AG04450 (cell line): ENCODE data around the gene ABCG1. TPM values are rescaled to one million over a fixed set of nuclear protein-coding genes. Genes with fewer than 3 reads are reported as not detected.

Source experiments
- CTCF ChIA-PET: fragments of 300-600, 350-600 bp; formaldehyde crosslinking; extraction: SDS; loops from one replicate; lab custom pipeline; 2022; ENCODE audit warnings: antibody characterized with exemption, inconsistent platforms; lab: Charles Lee
- POLR2A ChIA-PET: fragments of 350-600 bp; formaldehyde crosslinking; extraction: SDS; loops from one replicate; lab custom pipeline; 2021; ENCODE audit warnings: antibody characterized with exemption, inconsistent platforms; lab: Yijun Ruan, JAX
- DNase-seq: peaks from one replicate; pipeline ENCODE4 v3.0.0-alpha.2; 2011; ENCODE audit warnings: low read depth, low spot score
- H3K27ac ChIP-seq: one replicate; pipeline ENCODE4 v1.5.1; 2012; ENCODE audit warnings: low read depth, low read length, control low read depth
- H3K27me3 ChIP-seq: one replicate; pipeline ENCODE4 v1.6.0; 2012; ENCODE audit warnings: low read length; ENCODE audit not compliant: control insufficient read depth, insufficient read depth
- H3K4me3 ChIP-seq: 2 replicates; pipeline ENCODE4 v1.5.1; 2011; ENCODE audit warnings: mild to moderate bottlenecking, low read depth, low read length, control low read depth
- H3K9me3 ChIP-seq: 2 replicates; pipeline ENCODE4 v1.5.1; 2012; ENCODE audit warnings: low read length; ENCODE audit not compliant: control insufficient read depth, insufficient read depth
- polyA plus RNA-seq: library from polyadenylated mRNA; depleted of rRNA; stranded (reverse); fragments of >200 nt; gene quantifications from 2 replicates; pipeline ENCODE4 v1.2.3, GENCODE V29; 2011
- TF ChIP-seq, protein P1 (sequence below): IDR thresholded peaks from 2 replicates; pipeline ENCODE4 v1.5.1; 2011; ENCODE audit warnings: low read depth, low read length, control low read depth, inconsistent platforms

The ABCG1 gene
- polyA plus RNA-seq, 1 experiment = 0.71 TPM

DNA sequence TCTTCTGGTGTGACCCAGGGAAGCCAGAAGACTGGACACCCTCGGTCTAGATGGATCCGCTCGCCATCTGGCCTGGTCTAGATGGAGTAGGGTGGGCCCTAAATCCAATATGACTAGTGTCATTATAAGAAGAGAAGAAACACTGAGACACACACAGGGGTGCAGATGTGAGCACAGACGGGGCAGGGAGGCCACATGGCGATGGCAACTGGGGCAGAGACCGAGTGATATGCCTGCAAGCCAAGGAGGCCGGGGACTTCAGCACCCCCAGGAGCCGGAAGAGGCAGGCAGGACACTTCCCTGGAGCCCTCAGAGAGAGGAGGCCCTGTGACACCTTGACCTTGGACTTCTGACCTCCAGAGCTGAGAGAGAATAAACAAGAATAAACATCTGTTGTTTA is 101.9 kb downstream of the ABCG1 start:
- ChIA-PET POLR2A (no interaction called here), CTCF (no interaction called here)
- DNase-seq = no peak
- Histone ChIP-seq H3K27me3 (peaks cover 6% of the 10 kb centered on the region), H3K4me3 (no peak overlapping the region), H3K27ac (no peak overlapping the region), H3K9me3 (no peaks in the 10 kb centered on the region; the same call in 1 of the 2 replicates)
- TF ChIP-seq, protein P1, sequence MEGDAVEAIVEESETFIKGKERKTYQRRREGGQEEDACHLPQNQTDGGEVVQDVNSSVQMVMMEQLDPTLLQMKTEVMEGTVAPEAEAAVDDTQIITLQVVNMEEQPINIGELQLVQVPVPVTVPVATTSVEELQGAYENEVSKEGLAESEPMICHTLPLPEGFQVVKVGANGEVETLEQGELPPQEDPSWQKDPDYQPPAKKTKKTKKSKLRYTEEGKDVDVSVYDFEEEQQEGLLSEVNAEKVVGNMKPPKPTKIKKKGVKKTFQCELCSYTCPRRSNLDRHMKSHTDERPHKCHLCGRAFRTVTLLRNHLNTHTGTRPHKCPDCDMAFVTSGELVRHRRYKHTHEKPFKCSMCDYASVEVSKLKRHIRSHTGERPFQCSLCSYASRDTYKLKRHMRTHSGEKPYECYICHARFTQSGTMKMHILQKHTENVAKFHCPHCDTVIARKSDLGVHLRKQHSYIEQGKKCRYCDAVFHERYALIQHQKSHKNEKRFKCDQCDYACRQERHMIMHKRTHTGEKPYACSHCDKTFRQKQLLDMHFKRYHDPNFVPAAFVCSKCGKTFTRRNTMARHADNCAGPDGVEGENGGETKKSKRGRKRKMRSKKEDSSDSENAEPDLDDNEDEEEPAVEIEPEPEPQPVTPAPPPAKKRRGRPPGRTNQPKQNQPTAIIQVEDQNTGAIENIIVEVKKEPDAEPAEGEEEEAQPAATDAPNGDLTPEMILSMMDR = no peak

DNA sequence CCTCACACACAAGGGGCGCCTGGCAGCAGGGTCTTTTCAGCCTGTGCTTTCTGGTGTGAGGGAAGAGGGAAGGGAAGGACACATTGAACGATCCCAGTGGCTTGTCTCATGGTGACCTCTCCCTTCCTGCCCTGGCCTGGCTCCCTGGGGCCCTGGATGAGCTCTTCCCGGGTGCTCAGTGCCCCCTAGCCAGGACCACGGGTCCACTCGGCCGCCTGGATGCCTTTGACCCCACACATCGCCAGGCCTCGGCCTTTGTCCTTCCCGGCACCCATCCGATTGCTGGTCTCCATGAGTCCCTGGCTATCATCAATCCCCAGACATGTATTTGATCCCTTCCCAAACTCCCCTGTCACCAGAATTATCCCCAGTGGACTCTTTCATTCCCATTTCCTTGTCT is 102.3 kb downstream of the ABCG1 start:
- CTCF ChIA-PET = no interaction called here
- no peak overlapping the region for H3K4me3 ChIP-seq
- DNase-seq = no peak
- H3K27me3 ChIP-seq = peaks cover 6% of the 10 kb centered on the region
- POLR2A ChIA-PET = no interaction called here
- TF ChIP-seq, protein P1 = no peak
- H3K27ac ChIP-seq = no peak overlapping the region
- no peaks in the 10 kb centered on the region; the same call in 1 of the 2 replicates for H3K9me3 ChIP-seq

DNA sequence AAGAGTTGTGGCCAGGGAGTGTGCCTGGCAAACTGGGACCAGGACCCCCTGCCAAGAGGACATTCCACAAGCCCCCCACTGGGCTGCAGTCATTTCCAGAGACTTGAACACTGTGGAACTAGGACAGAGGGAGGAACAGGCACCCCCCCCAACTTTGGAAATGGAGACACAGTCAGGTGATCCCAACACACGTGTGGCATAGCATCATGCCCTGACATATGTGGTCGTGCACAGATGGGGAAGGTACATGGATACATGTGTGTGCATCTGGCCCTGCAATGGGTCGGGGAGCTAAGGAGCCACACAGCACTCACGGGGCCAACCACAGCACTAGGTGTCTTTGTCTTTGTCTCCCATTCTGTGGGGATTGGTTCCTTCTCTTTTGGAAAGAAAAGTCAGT is 102.9 kb downstream of the ABCG1 start:
- H3K9me3 ChIP-seq = no peaks in the 10 kb centered on the region; the same call in 1 of the 2 replicates
- DNase-seq = no peak
- TF ChIP-seq, protein P1 = no peak
- H3K4me3 ChIP-seq = no peak overlapping the region
- H3K27ac ChIP-seq = no peak overlapping the region
- H3K27me3 ChIP-seq = peaks cover 6% of the 10 kb centered on the region
- POLR2A ChIA-PET = no interaction called here
- CTCF ChIA-PET = no interaction called here

DNA sequence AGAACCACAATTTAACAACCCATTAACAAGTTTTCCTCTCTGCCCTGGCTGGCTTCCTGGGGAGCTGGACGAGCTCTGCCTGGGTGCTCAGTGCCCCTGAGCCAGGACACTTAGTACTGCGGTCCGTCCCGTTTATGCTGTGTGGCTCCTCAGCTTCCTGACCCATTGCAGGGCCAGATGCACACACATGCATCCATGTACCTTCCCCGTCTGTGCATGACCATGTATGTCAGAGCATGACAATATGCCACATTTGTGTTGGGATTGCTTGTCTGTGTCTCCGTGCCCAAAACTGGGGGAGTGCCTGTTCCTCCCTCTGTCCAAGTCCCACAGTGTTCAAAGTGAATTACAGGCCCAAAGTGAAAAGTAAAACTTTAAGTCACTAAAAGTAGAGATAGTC is 106.0 kb downstream of the ABCG1 start:
- TF ChIP-seq, protein P1 = no peak

DNA sequence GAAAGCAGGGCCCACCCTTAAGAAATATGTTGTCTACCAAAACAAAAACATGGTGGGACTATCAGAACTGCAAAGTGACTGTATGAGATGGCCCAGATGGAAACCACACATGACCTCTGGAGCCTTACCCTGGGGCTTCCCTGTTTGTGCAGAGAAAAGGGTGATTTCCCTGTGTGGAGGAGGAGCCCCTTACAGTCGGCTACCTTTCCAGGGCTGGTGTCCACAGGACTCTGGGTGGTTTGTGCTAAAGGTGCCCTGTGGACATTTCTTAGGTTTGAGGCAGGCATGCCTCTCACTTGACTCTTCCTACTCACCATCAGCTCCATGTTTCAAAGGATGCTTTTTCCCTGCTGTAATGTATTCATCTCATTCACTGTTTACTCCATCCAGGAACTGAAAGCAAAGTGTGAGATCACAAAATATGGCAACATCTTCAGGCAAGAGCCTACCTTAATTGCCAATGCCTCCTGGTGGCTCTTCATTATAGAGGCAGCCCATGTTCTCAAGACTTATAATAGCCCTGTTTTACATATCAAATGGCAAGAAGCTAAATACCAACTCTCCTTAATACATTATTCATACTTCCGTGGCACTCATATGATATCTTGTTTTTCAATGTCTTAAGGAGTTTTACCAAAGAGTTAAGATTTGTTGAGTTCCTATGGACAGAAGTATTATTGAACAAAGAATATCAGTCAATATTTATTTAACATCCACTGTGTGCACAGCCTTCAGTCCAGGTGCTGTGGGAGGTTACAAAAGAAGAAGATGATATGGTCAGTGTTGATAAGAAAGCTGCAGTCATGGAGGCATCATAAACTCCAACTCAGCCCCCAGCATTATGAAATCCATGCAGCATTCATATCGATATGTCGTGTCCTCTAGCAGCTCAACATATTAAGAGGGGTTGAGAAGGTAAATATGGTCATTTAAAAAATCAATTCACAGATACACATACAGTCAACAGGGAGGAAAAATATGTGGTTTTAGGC is 111.7 kb downstream of the ABCG1 start:
- ChIA-PET CTCF (interaction anchor here (0.5 kb wide), 1 partner anchor 21 kb away, joined by 3 read pairs; no protein-coding TSS in a partner anchor), POLR2A (no interaction called here)
- TF ChIP-seq, protein P1 = no peak
- Histone ChIP-seq H3K9me3 (no peaks in the 10 kb centered on the region), H3K27me3 (peaks cover 4% of the 10 kb centered on the region), H3K4me3 (no peak overlapping the region), H3K27ac (no peak overlapping the region)
- no peak for DNase-seq

More for the DNA sequence above, 106.0 kb downstream of the ABCG1 start:
- Histone ChIP-seq H3K27ac (no peak overlapping the region), H3K4me3 (no peak overlapping the region), H3K9me3 (no peaks in the 10 kb centered on the region; the same call in 1 of the 2 replicates), H3K27me3 (peaks cover 10% of the 10 kb centered on the region)
- POLR2A ChIA-PET = no interaction called here
- DNase-seq = no peak
- CTCF ChIA-PET = interaction anchor here (0.6 kb wide), 1 partner anchor 180 kb away, joined by 3 read pairs; no protein-coding TSS in a partner anchor
